ENCODE measurements around the gene ZNF629.
"Not testable (repeated sequence)": the region's sequence is repeated elsewhere in the genome, so short reads cannot be mapped to it uniquely, and the experiment has no call there.

The ZNF629 gene

GRCh38 chr16:30820952-30821421, 34.0 kb upstream of the ZNF629 start:
- Histone ChIP-seq H3K36me3 (replicated peaks) (no peaks in the 10 kb centered on the region), H3K27me3 (replicated peaks) (no peaks in the 10 kb centered on the region), H3K4me3 (ENCODE audit: low read depth, low read length) (no peak overlapping the region), H3K27ac (no peak overlapping the region)
- DNase-seq, result no peak
- TF ChIP-seq, protein P1, sequence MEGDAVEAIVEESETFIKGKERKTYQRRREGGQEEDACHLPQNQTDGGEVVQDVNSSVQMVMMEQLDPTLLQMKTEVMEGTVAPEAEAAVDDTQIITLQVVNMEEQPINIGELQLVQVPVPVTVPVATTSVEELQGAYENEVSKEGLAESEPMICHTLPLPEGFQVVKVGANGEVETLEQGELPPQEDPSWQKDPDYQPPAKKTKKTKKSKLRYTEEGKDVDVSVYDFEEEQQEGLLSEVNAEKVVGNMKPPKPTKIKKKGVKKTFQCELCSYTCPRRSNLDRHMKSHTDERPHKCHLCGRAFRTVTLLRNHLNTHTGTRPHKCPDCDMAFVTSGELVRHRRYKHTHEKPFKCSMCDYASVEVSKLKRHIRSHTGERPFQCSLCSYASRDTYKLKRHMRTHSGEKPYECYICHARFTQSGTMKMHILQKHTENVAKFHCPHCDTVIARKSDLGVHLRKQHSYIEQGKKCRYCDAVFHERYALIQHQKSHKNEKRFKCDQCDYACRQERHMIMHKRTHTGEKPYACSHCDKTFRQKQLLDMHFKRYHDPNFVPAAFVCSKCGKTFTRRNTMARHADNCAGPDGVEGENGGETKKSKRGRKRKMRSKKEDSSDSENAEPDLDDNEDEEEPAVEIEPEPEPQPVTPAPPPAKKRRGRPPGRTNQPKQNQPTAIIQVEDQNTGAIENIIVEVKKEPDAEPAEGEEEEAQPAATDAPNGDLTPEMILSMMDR (IDR thresholded peaks at IDR 0.05; ENCODE audit: low read depth, low read length, missing control alignments), result no peak
- in situ Hi-C loops (cut with HindIII; ENCODE audit: low pct_ligation_motif_present, low sequenced_read_pairs), result no loop called here

GRCh38 chr16:30816769-30817168, 29.8 kb upstream of the ZNF629 start:
- H3K27me3 ChIP-seq (replicated peaks), result no peaks in the 10 kb centered on the region
- no peaks in the 10 kb centered on the region for H3K36me3 ChIP-seq (replicated peaks)
- no peak overlapping the region for H3K27ac ChIP-seq
- TF ChIP-seq, protein P1 (IDR thresholded peaks at IDR 0.05; ENCODE audit: low read depth, low read length, missing control alignments), result no peak
- H3K4me3 ChIP-seq (ENCODE audit: low read depth, low read length), result no peak overlapping the region
- no peak for DNase-seq
- in situ Hi-C loops (cut with HindIII; ENCODE audit: low pct_ligation_motif_present, low sequenced_read_pairs), result no loop called here

GRCh38 chr16:30813821-30814189, 26.8 kb upstream of the ZNF629 start:
- H3K4me3 ChIP-seq (ENCODE audit: low read depth, low read length), result peak overlapping the region; percentile 53
- no peak for DNase-seq
- in situ Hi-C loops (cut with HindIII; ENCODE audit: low pct_ligation_motif_present, low sequenced_read_pairs), result no loop called here
- peak overlapping the region; percentile 41 for H3K27ac ChIP-seq
- H3K27me3 ChIP-seq (replicated peaks), result no peaks in the 10 kb centered on the region
- H3K36me3 ChIP-seq (replicated peaks), result no peaks in the 10 kb centered on the region
- TF ChIP-seq, protein P1 (IDR thresholded peaks at IDR 0.05; ENCODE audit: low read depth, low read length, missing control alignments), result no peak

GRCh38 chr16:30809675-30810074, 22.7 kb upstream of the ZNF629 start:
- H3K4me3 ChIP-seq (ENCODE audit: low read depth, low read length); H3K27ac ChIP-seq; DNase-seq; in situ Hi-C loops (cut with HindIII; ENCODE audit: low pct_ligation_motif_present, low sequenced_read_pairs); H3K36me3 ChIP-seq (replicated peaks); H3K27me3 ChIP-seq (replicated peaks): not testable (repeated sequence)

DNA sequence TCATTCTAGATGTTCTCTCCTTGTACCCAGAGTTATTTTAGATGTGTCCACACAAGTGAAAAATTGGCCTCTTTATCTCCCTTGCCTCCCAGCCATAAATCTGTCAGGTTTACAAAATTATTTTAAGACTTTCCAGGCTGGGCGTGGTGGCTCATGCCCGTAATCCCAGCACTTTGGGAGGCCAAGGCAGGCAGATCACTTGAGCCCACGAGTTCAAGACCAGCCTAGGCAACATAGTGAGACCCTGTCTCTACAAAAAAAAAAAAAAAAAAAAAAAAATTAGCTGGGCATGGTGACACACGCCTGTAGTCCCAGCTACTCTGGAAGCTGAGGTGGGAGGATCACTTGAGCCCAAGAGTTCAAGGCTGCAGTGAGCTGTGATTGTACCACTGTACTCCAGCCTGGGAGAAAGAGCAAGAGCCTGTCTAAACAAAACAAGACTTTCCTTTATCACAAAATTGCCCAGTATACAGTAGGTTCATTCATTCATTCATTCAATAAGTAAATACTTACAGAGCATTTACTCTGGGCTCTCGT, 22.0 kb upstream of the ZNF629 start:
- H3K27me3 ChIP-seq (replicated peaks); H3K36me3 ChIP-seq (replicated peaks); H3K27ac ChIP-seq; H3K4me3 ChIP-seq (ENCODE audit: low read depth, low read length); in situ Hi-C loops (cut with HindIII; ENCODE audit: low pct_ligation_motif_present, low sequenced_read_pairs); DNase-seq: not testable (repeated sequence)

DNA sequence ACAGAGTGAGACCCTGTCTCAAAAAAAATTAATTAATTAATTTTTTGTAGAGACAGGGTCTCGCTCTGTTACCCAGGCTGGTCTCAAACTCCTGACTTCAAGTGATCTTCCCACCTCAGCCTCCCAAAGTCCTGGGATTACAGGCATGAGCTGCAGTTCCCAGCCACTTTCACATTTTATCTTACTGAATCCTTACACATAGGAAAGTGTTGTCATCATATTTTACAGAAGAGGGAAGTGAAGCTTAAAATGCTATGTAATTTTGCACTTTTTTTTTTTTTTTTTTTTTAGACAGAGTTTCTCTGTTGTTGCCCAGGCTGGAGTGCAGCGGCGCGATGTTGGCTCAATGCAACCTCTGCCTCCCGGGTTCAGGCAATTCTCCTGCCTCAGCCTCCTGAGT, 21.1 kb upstream of the ZNF629 start:
- TF ChIP-seq, protein P1 (IDR thresholded peaks at IDR 0.05; ENCODE audit: low read depth, low read length, missing control alignments), result no peak
- no peak overlapping the region for H3K4me3 ChIP-seq (ENCODE audit: low read depth, low read length)
- no peaks in the 10 kb centered on the region for H3K27me3 ChIP-seq (replicated peaks)
- no peaks in the 10 kb centered on the region for H3K36me3 ChIP-seq (replicated peaks)
- in situ Hi-C loops (cut with HindIII; ENCODE audit: low pct_ligation_motif_present, low sequenced_read_pairs), result no loop called here
- no peak for DNase-seq
- H3K27ac ChIP-seq, result no peak overlapping the region

Data from brain microvascular endothelial cell (primary cell).